ENCODE measurements around the gene TMED7. TPM values are rescaled to one million over a fixed set of nuclear protein-coding genes. Genes with fewer than 3 reads are reported as not detected.

The TMED7 gene
- total and polyA plus RNA-seq, 2 donors = 49.0 to 150 TPM

DNA sequence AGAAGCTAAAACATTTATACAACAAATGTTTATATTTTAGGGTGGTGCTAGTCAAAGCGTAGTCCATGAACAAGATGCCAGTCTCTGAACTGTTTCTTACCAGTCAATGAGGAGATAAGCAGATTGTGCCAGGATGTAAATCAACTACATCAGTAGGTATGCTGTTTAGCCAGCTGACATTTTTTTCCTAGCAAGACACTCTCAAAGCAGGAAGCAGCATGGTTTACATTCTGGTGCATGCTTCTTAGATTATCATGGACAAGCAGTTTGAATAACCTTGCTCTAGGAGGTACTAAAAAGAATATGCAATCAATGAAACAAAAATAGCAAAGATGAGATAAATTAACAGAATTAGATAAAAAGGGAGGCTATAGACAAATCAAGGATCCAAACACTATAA, 40.6 kb downstream of the TMED7 start:
- Histone ChIP-seq H3K4me1 (ENCODE audit: insufficient read depth) (no peaks in the 10 kb centered on the region), H3K4me3 (ENCODE audit: low read depth, low read length) (no peak overlapping the region), H3K27ac (ENCODE audit: low read depth) (no peak overlapping the region), H3K36me3 (ENCODE audit: insufficient read depth) (peaks cover 1% of the 10 kb centered on the region)
- WGBS = 85% methylated on average over 1 of the region's 1 CpG
- DNase-seq (ENCODE audit: extremely low spot score) = no peak

DNA sequence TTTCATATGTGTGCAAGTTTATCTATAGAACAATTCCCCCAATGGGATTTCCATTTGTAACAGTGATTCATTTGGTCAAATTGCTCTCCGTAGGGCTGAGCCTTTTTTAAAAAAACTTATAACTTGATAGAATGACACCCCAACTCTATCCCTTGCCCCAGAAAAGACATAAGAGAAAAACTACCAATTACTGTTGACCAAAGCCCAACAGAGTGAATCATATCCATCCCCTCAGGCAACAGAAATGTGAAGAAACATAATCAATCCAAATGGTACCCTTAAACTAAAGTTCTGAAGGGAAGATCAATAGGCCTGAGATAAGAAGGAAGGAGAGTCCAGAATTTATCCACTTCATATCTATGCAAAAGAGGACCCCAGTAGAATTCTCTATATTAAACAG, 41.3 kb downstream of the TMED7 start:
- DNase-seq (ENCODE audit: extremely low spot score) = no peak
- no peaks in the 10 kb centered on the region for H3K4me1 ChIP-seq (ENCODE audit: insufficient read depth)
- WGBS = 88% methylated on average over 1 of the region's 1 CpG

DNA sequence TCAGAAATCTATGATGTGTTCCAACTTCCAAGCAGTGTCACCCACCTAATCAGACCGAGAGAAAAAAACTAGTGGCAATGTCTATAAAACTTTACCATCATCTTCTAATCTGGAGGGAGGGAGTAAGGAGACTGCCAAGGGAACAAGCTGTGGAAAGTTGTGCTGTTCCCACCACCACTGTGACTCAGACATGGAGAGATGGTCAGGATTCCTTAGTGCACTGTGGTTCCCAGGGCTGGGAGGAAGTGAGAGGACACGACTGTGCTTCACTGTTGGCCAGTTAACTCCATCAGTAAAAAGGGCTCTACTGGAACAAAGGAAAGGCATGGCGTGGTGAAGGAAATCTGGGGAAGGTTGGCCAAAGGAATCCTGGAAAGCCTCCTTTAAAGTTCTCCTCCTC, 42.4 kb downstream of the TMED7 start:
- H3K4me1 ChIP-seq (ENCODE audit: insufficient read depth) = no peaks in the 10 kb centered on the region
- no peak for DNase-seq (ENCODE audit: extremely low spot score)
- H3K4me3 ChIP-seq (ENCODE audit: low read depth, low read length) = no peak overlapping the region
- H3K27ac ChIP-seq (ENCODE audit: low read depth) = no peak overlapping the region
- H3K36me3 ChIP-seq (ENCODE audit: insufficient read depth) = no peaks in the 10 kb centered on the region
- WGBS = 73% methylated on average over 3 of the region's 3 CpGs

More for the DNA sequence above, 41.3 kb downstream of the TMED7 start:
- H3K4me3 ChIP-seq (ENCODE audit: low read depth, low read length) = no peak overlapping the region
- peaks cover 1% of the 10 kb centered on the region for H3K36me3 ChIP-seq (ENCODE audit: insufficient read depth)
- no peak overlapping the region for H3K27ac ChIP-seq (ENCODE audit: low read depth)

DNA sequence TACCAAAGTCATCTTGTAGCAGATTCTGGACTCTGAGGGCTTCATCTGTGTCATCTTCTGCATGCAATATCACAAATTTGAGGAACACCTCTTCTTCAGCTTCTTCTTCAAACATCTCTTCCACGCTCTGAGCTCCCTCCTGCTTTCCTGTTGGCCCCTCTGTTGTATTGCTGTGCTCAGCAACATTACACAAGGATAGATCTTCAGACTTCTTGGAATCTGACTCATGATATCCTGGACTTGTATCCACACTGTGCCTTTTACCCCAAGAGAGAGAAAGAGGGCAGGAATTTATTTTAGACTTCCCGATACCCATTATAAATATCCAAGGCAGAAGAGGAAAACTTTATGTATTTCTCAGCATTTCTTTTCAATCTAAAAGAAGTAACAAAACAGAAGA, 44.9 kb downstream of the TMED7 start:
- no peak overlapping the region for H3K27ac ChIP-seq (ENCODE audit: low read depth)
- H3K36me3 ChIP-seq (ENCODE audit: insufficient read depth) = no peaks in the 10 kb centered on the region
- 93% methylated on average over 2 of the region's 2 CpGs for WGBS
- no peaks in the 10 kb centered on the region for H3K4me1 ChIP-seq (ENCODE audit: insufficient read depth)
- no peak overlapping the region for H3K4me3 ChIP-seq (ENCODE audit: low read depth, low read length)
- DNase-seq (ENCODE audit: extremely low spot score) = no peak

DNA sequence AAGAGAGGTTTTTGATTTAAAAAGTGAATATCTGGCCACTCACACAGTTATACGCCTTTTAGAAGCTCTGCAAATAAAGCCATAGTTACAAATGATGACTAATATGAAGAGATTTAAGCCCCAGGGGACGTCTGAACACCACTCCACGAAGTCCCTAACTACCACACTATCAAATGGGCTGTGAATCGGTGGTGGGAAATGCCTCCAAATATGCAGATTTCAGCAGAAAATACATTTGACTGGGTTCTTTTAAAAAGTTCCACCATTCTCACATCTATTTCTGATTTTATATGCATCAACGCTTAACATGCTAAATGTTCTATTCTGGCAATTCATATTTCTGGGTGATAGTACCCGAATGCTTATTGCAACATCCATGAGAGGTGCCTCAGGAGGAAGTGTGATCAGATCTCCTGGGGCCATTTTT, 46.1 kb downstream of the TMED7 start:
- H3K36me3 ChIP-seq (ENCODE audit: insufficient read depth) = no peaks in the 10 kb centered on the region
- WGBS = 88% methylated on average over 6 of the region's 6 CpGs
- no peaks in the 10 kb centered on the region for H3K4me1 ChIP-seq (ENCODE audit: insufficient read depth)
- no peak overlapping the region for H3K27ac ChIP-seq (ENCODE audit: low read depth)
- no peak for DNase-seq (ENCODE audit: extremely low spot score)
- no peak overlapping the region for H3K4me3 ChIP-seq (ENCODE audit: low read depth, low read length)

DNA sequence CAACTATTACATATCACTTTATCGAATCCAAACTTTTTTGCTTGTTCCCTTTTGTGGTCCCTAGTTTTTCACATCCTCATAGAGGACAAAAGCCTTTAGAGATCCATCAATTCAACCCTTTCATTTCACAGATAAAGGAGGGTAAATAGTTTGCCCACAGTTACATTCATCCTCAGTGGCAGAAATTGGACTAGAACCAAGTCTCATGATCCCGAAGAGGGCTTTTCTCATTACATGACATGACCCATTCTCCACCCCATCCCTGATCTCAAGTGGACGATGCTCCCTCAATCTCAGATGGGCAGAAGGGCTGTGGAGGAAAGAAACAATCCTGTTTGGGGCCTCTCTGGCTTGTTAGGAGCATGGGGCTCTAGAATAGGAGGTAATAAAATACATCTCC, 46.6 kb downstream of the TMED7 start:
- 84% methylated on average over 3 of the region's 3 CpGs for WGBS
- DNase-seq (ENCODE audit: extremely low spot score) = no peak
- Histone ChIP-seq H3K27ac (ENCODE audit: low read depth) (no peak overlapping the region), H3K4me3 (ENCODE audit: low read depth, low read length) (no peak overlapping the region), H3K4me1 (ENCODE audit: insufficient read depth) (no peaks in the 10 kb centered on the region), H3K36me3 (ENCODE audit: insufficient read depth) (no peaks in the 10 kb centered on the region)

DNA sequence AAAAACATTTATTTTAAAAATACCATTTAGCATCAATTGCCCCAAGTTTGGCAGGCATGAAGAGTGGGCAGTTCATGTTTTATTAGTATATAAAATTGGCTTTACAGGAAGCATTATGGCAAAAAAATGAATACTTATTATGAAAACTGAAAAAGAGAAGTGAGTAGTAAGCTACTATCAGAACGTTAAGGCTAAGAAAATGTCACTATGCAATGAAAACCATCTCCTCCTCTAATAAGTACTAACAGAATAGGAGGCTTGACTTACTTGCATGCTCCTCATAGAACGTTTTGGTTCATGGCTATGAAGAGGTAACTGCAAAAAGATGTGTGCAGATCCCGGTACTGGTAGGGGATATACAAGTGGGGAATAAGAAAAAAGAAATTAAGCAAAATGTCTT, 47.2 kb downstream of the TMED7 start:
- Histone ChIP-seq H3K36me3 (ENCODE audit: insufficient read depth) (no peaks in the 10 kb centered on the region), H3K27ac (ENCODE audit: low read depth) (no peak overlapping the region), H3K4me1 (ENCODE audit: insufficient read depth) (no peaks in the 10 kb centered on the region), H3K4me3 (ENCODE audit: low read depth, low read length) (no peak overlapping the region)
- WGBS = 84% methylated on average over 3 of the region's 3 CpGs
- DNase-seq (ENCODE audit: extremely low spot score) = no peak

DNA sequence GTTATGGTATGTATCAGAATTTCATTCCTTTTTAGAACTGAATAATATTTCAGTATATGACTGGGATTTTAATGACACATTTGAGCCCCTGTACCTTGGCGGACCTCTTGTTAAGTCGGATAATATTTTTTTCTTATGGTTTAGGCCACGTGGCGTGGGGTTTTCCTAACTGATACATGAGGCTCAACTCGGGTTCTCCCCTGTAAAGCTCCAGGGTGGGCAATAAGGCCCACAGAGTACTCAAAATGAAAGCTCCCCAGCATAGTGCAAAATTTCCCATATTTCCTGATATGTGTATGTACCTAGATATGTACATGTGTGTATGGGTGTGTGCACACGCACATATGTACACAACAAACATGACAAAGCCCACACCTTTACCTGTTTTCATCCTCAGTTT, 48.1 kb downstream of the TMED7 start:
- 97% methylated on average over 6 of the region's 6 CpGs for WGBS
- H3K36me3 ChIP-seq (ENCODE audit: insufficient read depth) = no peaks in the 10 kb centered on the region
- DNase-seq (ENCODE audit: extremely low spot score) = no peak
- H3K4me3 ChIP-seq (ENCODE audit: low read depth, low read length) = no peak overlapping the region
- no peaks in the 10 kb centered on the region for H3K4me1 ChIP-seq (ENCODE audit: insufficient read depth)
- H3K27ac ChIP-seq (ENCODE audit: low read depth) = no peak overlapping the region

DNA sequence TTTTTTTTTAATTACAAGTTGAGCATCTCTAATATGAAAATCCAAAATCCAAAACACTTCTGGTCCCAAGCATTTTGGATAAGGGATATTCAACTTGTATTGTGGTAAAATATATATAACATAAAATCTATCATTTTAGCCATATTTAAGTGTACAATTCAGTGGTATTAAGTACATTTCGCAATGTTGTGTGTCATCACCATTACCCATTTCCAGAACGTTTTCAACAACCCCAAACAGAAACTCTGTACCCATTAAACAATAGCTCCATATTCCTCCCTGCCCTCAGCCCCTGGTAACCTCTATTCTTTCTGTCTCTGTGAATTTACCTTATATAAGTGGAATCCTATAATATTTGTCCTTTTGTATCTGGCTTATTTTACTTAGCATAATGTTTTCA, 48.5 kb downstream of the TMED7 start:
- Histone ChIP-seq H3K27ac (ENCODE audit: low read depth) (no peak overlapping the region), H3K4me1 (ENCODE audit: insufficient read depth) (no peaks in the 10 kb centered on the region), H3K4me3 (ENCODE audit: low read depth, low read length) (no peak overlapping the region), H3K36me3 (ENCODE audit: insufficient read depth) (no peaks in the 10 kb centered on the region)
- WGBS = 91% methylated on average over 2 of the region's 2 CpGs
- DNase-seq (ENCODE audit: extremely low spot score) = no peak

DNA sequence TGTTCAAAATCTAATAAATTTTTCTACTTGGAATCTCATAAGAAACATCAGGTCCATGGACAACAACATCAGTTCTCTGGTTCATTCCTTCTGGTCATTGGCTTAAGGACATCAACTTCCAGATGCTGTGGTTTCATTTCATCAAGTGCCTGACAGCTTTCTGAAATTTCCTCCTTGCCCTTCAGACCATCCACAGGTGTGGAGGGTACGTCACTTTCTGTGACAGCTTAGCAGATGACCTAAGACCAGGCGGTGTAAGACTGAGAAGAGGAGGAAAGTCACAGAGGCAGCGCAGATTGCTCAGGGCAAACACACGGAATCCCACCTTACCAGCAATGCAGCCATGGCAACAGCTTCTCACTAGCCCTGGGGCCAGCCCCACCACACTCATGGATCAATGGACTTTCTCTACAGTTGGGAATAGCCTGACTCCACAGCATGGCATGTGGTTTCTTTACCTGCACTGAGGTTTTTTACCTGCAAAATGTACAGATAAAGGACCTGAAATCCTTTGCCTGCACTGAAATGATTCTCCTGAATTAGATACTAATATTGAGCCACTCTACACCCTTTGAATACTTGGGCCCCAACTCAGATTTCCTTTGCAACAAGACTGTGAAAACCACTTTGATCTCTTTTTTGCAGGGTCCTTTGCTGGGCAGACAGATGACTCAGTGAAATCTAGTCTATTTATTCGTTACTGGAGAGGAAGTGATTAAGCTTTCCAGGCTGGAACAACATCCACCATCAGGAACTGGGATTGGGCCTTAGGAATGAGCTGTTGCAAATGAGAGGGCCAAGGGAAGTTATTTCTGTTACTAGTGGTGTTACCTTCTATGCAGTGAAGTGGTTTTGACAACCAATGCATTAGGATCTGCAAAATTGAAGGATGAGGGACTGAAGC, 50.4 kb downstream of the TMED7 start:
- H3K4me1 ChIP-seq (ENCODE audit: insufficient read depth) = no peaks in the 10 kb centered on the region
- WGBS = 84% methylated on average over 5 of the region's 5 CpGs
- no peak overlapping the region for H3K27ac ChIP-seq (ENCODE audit: low read depth)
- H3K4me3 ChIP-seq (ENCODE audit: low read depth, low read length) = no peak overlapping the region
- no peak for DNase-seq (ENCODE audit: extremely low spot score)
- no peaks in the 10 kb centered on the region for H3K36me3 ChIP-seq (ENCODE audit: insufficient read depth)

DNA sequence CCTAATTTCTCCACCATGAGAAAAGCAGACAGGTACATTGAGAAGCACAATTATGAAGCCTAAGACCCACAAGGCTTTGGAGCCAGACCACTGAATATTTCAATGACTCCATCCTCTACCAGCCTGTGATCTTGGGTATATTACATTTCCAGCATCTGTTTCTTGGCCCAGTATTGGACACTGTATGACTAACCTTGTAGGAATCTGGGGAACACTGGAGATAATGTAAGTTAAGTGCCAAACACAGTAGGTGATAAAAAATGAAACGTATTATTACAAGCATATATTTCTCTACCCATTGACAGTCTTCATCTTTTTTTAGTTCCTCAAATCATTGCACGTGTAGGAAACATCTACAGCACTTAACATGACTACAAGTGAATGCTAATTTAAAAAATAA, 52.7 kb downstream of the TMED7 start:
- WGBS = 67% methylated on average over 2 of the region's 2 CpGs
- Histone ChIP-seq H3K4me1 (ENCODE audit: insufficient read depth) (no peaks in the 10 kb centered on the region), H3K4me3 (ENCODE audit: low read depth, low read length) (no peak overlapping the region), H3K27ac (ENCODE audit: low read depth) (no peak overlapping the region), H3K36me3 (ENCODE audit: insufficient read depth) (no peaks in the 10 kb centered on the region)
- no peak for DNase-seq (ENCODE audit: extremely low spot score)

DNA sequence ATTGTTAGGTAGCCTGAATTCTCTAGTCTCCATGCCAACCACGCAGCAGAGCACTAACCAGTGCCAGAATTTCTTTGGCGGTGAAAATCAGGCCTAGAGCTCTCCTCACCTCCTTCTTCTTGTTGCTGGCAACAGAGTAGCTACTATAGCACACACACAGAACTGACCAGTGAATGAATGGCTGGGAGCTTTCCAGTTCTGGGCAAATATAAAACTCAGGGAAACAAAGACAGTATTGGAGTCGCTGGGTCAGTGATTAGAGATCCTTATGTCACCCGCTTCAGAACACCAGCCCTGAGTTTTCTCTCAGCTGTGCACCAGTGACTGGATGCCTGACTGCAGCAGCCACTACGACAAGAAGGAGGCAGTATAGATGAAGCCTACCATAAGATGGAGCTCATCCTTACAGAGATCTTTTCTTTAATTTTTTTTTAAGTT, 54.4 kb downstream of the TMED7 start:
- DNase-seq (ENCODE audit: extremely low spot score) = no peak
- no peaks in the 10 kb centered on the region for H3K4me1 ChIP-seq (ENCODE audit: insufficient read depth)
- no peaks in the 10 kb centered on the region for H3K36me3 ChIP-seq (ENCODE audit: insufficient read depth)
- 66% methylated on average over 5 of the region's 5 CpGs for WGBS
- no peak overlapping the region for H3K27ac ChIP-seq (ENCODE audit: low read depth)
- no peak overlapping the region for H3K4me3 ChIP-seq (ENCODE audit: low read depth, low read length)

DNA sequence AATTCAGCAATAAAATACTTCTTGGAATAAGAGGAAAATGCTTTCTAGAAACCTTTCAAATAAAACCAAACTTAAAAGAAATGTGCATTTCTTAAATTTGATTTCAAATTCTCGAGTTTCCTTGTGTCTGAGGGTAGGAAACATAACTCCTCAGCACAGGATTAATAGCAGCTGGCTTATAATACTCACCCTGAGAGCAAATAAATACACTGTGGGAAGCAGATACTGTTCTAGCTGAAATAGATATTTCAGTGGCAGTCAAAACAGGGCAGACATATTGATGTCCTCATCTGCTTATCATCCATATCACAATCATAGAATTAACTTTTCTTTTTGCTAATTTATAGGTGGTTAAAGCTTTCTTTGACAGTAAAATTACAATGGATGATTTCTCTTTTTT, 57.2 kb downstream of the TMED7 start:
- DNase-seq (ENCODE audit: extremely low spot score) = no peak
- no peak overlapping the region for H3K27ac ChIP-seq (ENCODE audit: low read depth)
- H3K4me3 ChIP-seq (ENCODE audit: low read depth, low read length) = no peak overlapping the region
- H3K4me1 ChIP-seq (ENCODE audit: insufficient read depth) = no peaks in the 10 kb centered on the region
- H3K36me3 ChIP-seq (ENCODE audit: insufficient read depth) = no peaks in the 10 kb centered on the region
- WGBS = 67% methylated on average over 1 of the region's 1 CpG

DNA sequence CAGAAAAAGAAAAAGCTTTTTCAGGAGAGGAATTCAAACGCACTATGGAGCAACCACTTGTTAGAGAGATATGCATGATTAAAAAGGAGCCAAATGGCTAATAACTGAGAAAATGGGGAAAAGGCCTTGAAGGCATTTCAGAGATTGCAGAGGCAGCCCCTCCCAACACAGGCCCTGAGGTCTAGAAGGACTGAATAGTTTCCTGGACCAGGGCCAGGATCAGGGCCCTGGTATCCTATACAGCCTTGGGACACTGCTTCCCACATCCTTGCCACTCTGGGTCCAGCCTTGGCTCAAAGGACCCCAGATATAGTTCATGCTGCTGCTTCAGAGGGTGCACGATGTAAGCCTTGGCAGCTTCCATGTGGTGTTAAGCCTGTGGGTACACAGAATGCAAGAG, 60.6 kb downstream of the TMED7 start:
- Histone ChIP-seq H3K4me1 (ENCODE audit: insufficient read depth) (no peaks in the 10 kb centered on the region), H3K36me3 (ENCODE audit: insufficient read depth) (no peaks in the 10 kb centered on the region), H3K4me3 (ENCODE audit: low read depth, low read length) (no peak overlapping the region), H3K27ac (ENCODE audit: low read depth) (no peak overlapping the region)
- WGBS = 87% methylated on average over 2 of the region's 2 CpGs
- no peak for DNase-seq (ENCODE audit: extremely low spot score)
